HepG2 (cell line): ENCODE data around the gene ACKR4. TPM values are rescaled to one million over a fixed set of nuclear protein-coding genes. Genes with fewer than 3 reads are reported as not detected.
"Not testable (repeated sequence)": the region's sequence is repeated elsewhere in the genome, so short reads cannot be mapped to it uniquely, and the experiment has no call there.

ENCODE experiments used
- ATAC-seq: fragments of 200-7000 bp; cut with Tn5 transposase; 3 replicates; pipeline ENCODE4 v1.9.1; 2020; ENCODE audit warnings: mild to moderate bottlenecking, moderate library complexity
- BruUV-seq: library from RNA; stranded (reverse); fragments of 400-500 nt; replicated peaks from 2 replicates; lab custom pipeline; 2021; lab: Mats Ljungman, UMichigan
- CTCF ChIA-PET: fragments of 300-600 bp; formaldehyde crosslinking; extraction: SDS; loops from one replicate; lab custom pipeline; 2021; ENCODE audit warnings: low total read pairs, inconsistent platforms, low intra/inter-chr PET ratio; lab: Yijun Ruan, JAX
- POLR2A ChIA-PET: fragments of 350-600 bp; sonication (Branson Sonifier 250); formaldehyde crosslinking; loops from one replicate; lab custom pipeline; 2020; ENCODE audit warnings: antibody characterized with exemption, inconsistent platforms; lab: Yijun Ruan, JAX
- DNase-seq: peaks from one replicate; pipeline ENCODE4 v3.0.0-alpha.2; 2015; ENCODE audit warnings: low spot score
- FAIRE-seq: peaks from 3 replicates; lab custom pipeline; 2011; peaks lifted over from hg19 to GRCh38; lab: Jason Lieb, UNC
- H2AFZ ChIP-seq: one replicate; pipeline ENCODE4 v1.6.1; 2011; ENCODE audit warnings: low read length, inconsistent platforms
- H3K27ac ChIP-seq: fragments of 300-600 bp; 3 replicates; pipeline ENCODE4 v1.8.0; 2011; ENCODE audit warnings: mixed run types, mild to moderate bottlenecking, mixed read lengths, low read length, inconsistent platforms; ENCODE audit not compliant: insufficient read depth; ENCODE audit errors: extremely low read length
- H3K27me3 ChIP-seq, 2 experiments: fragments of 200-600 bp in 1 of 2; 2 replicates in 1 of 2; 3 replicates in 1 of 2; pipeline versions ENCODE4 v1.6.0 to v1.8.0; 2011; ENCODE audit warnings: low read length in 2 of 2, mild to moderate bottlenecking in 2 of 2, moderate library complexity in 2 of 2, inconsistent platforms in 1 of 2; ENCODE audit not compliant: insufficient read depth in 2 of 2, control insufficient read depth in 1 of 2
- H3K36me3 ChIP-seq, 2 experiments: fragments of 200-600 bp in 1 of 2; replicated peaks in 1 of 2; 2 replicates in 1 of 2; 3 replicates in 1 of 2; pipeline versions ENCODE4 v1.5.1 to v1.8.0; 2011; ENCODE audit warnings: low read length in 2 of 2, inconsistent platforms in 1 of 2; ENCODE audit not compliant: insufficient read depth in 2 of 2, control insufficient read depth in 1 of 2
- H3K4me1 ChIP-seq: 2 replicates; pipeline ENCODE4 v1.5.1; 2012; ENCODE audit warnings: low read length, inconsistent platforms; ENCODE audit not compliant: insufficient read depth
- H3K4me2 ChIP-seq: 2 replicates; pipeline ENCODE4 v1.6.0; 2011; ENCODE audit warnings: low read depth, low read length, inconsistent platforms
- H3K4me3 ChIP-seq, 3 experiments: fragments of 200-600 bp in 1 of 3; sonication (generic), shearing (Covaris generic) in 1 of 3; replicated peaks in 1 of 3; 2 replicates each; pipeline ENCODE4 v1.5.1; 2011 to 2016; ENCODE audit warnings: low read length in 3 of 3, inconsistent platforms in 2 of 3, low read depth in 2 of 3, mild to moderate bottlenecking in 2 of 3, control low read depth in 1 of 3, mixed read lengths in 1 of 3; ENCODE audit not compliant: insufficient read depth in 1 of 3
- H3K79me2 ChIP-seq: one replicate; pipeline ENCODE4 v1.6.1; 2011; ENCODE audit warnings: low read length, inconsistent platforms; ENCODE audit not compliant: insufficient read depth
- H3K9ac ChIP-seq: 2 replicates; pipeline ENCODE4 v1.6.0; 2011; ENCODE audit warnings: mild to moderate bottlenecking, low read depth, low read length, inconsistent platforms; ENCODE audit not compliant: insufficient read depth
- H3K9me3 ChIP-seq: 2 replicates; pipeline ENCODE4 v1.5.1; 2012; ENCODE audit warnings: mild to moderate bottlenecking, low read length
- H4K20me1 ChIP-seq: 2 replicates; pipeline ENCODE4 v1.6.0; 2011; ENCODE audit warnings: inconsistent platforms, mild to moderate bottlenecking, low read length, moderate library complexity; ENCODE audit not compliant: insufficient read depth
- FIP1L1 ChIP-seq: fragments of 200-400 bp; formaldehyde crosslinking; IDR thresholded peaks from 2 replicates; pipeline ENCODE4 v1.6.1; 2018; ENCODE audit warnings: low read depth, mild to moderate bottlenecking, low read length, moderate library complexity, borderline replicate concordance; ENCODE audit not compliant: insufficient read depth
- FOXK1 ChIP-seq: sonication (generic); formaldehyde crosslinking; IDR thresholded peaks from 2 replicates; pipeline ENCODE4 v1.4.0; 2020; ENCODE audit warnings: low read depth, missing genetic modification reagents, borderline replicate concordance
- GABPA ChIP-seq, 2 experiments: IDR thresholded peaks; 2 replicates each; pipeline ENCODE4 v1.6.1; 2011 to 2016; ENCODE audit warnings: low read depth in 2 of 2, low read length in 1 of 2, missing biosample characterization in 1 of 2, missing genetic modification characterization in 1 of 2
- KMT2B ChIP-seq: IDR thresholded peaks from 2 replicates; pipeline ENCODE4 v1.6.1; 2016; ENCODE audit warnings: missing genetic modification reagents, missing compliant biosample characterization
- NBN ChIP-seq: fragments of 450-650 bp; conservative IDR thresholded peaks from 2 replicates; pipeline ENCODE4 v1.6.1; 2017
- SKI ChIP-seq: fragments of 450-650 bp; IDR thresholded peaks from one replicate; pipeline ENCODE4 v1.6.1; 2018; ENCODE audit warnings: mild to moderate bottlenecking; ENCODE audit not compliant: partially characterized antibody
- SRSF4 ChIP-seq: fragments of 200-400 bp; formaldehyde crosslinking; IDR thresholded peaks from one replicate; pipeline ENCODE4 v1.6.1; 2018; ENCODE audit warnings: mild to moderate bottlenecking, low read depth, low read length, moderate library complexity; ENCODE audit not compliant: poor library complexity, severe bottlenecking
- ZMYM3 ChIP-seq: sonication (generic); formaldehyde crosslinking; IDR thresholded peaks from 2 replicates; pipeline ENCODE4 v1.5.1; 2020; ENCODE audit warnings: mild to moderate bottlenecking, missing genetic modification reagents
- ZNF224 ChIP-seq: sonication (generic); formaldehyde crosslinking; IDR thresholded peaks from 2 replicates; pipeline ENCODE4 v1.5.0; 2020; ENCODE audit warnings: mild to moderate bottlenecking, missing genetic modification reagents
- ZSCAN12 ChIP-seq: sonication (generic); formaldehyde crosslinking; IDR thresholded peaks from 2 replicates; pipeline ENCODE4 v1.9.0; 2021; ENCODE audit warnings: mild to moderate bottlenecking, missing genetic modification reagents
- WGBS: methylation state at CpG from one replicate; pipeline ENCODE4 v1.1.6; 2017; ENCODE audit warnings: low lambda C conversion rate; 5-methylcytosine and 5-hydroxymethylcytosine counted together
- in situ Hi-C: cut with HindIII; loops from 2 replicates; pipeline ENCODE4 v1.10.0; 2017; ENCODE audit warnings: low pct_unique_long_range_greater_than_20kb; ENCODE audit not compliant: extremely low pct_ligation_motif_present
- intact Hi-C: fragments of 100-400 bp; cut with micrococcal nuclease; formaldehyde crosslinking; loops from one replicate; pipeline ENCODE4 v1.10.0; 2022; ENCODE audit not compliant: unreplicated experiment
- polyA plus RNA-seq, 8 experiments: library from polyadenylated mRNA; depleted of rRNA in 3 of 8; stranded (reverse) in 7 of 8; unstranded in 1 of 8; fragments of >200 nt; fragmentation: Illumina TruSeq in 4 of 8; extraction: Trizol in 4 of 8; gene quantifications; 2 replicates each; pipeline versions ENCODE4 v1.2.1 to v1.2.3, GENCODE V29; 2011 to 2016; ENCODE audit warnings: low read depth in 4 of 8, missing spikeins in 1 of 8, mixed read lengths in 1 of 8; ENCODE audit not compliant: insufficient read depth in 1 of 8
- total RNA-seq, 5 experiments: library from RNA; depleted of rRNA; stranded (reverse); fragments of >200 nt; fragmentation: Illumina TruSeq; extraction: Trizol; gene quantifications; 2 replicates each; pipeline ENCODE4 v1.2.3, GENCODE V29; 2016; ENCODE audit warnings: low read depth in 1 of 5
- TF ChIP-seq, protein P1 (sequence below): sonication (generic); formaldehyde crosslinking; IDR thresholded peaks from 2 replicates; pipeline ENCODE4 v1.5.0; 2020; ENCODE audit warnings: missing genetic modification reagents

The ACKR4 gene
- total and polyA plus RNA-seq, 2 of the 13 experiments (the other 11 are each of a cell fraction or from before 2014, with no cell fraction given) = 0.16 TPM; not detected in 1

DNA sequence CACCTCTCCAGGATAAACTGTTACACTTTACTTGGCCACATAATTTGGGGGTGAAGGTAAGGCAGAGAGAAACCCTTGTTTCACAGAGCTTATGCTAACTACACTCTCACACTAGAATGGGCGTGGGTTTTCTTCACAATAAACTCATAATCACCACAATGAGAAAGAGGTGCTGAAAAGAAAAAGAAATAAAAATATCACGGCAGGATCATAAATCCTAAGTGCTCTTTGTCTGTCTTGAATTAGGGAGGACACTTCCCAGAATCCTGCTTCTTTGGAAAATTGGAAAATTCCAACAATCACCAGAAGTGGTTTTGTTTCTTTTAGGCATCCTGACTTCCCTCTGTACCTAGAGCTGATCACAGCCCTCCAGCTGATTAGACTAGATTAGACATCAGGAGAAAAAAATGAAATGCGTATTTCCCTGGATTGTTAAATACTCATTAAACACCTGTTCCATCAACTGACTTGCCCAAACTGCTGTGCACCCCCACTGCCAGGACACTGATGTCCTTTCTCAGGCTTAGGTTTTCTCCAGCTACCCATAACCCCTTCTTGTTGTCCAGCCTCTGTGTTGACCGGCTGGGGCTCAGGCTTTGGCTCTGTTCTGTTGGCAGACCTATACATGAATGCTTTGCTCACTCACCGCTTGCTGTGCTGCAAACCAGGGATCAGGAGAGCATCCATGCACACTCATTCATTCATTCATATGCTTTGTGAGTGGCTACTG is 41.6 kb upstream of the ACKR4 start (continued):
- no peak for TF ChIP-seq ZSCAN12
- no peak for TF ChIP-seq NBN
- no peak for TF ChIP-seq SRSF4

DNA sequence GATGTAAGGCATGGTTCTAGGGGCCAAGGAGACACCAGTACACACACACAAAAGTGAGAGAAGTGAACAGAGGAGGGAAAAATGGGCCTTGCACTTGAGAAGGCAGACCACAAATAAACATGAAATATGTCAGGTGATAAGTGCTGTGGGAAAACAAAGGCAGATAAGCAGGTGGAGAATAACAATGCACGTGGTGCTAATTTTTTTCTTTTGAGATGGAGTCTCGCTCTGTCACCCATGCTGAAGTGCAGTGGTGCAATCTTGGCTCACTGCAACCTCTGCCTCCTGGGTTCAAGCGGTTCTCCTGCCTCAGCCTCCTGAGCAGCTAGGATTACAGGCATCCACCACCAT is 41.1 kb upstream of the ACKR4 start:
- DNase-seq, ATAC-seq, H3K27ac ChIP-seq, H3K4me3 ChIP-seq, H3K4me2 ChIP-seq, H3K4me1 ChIP-seq, H2AFZ ChIP-seq, H4K20me1 ChIP-seq, in situ Hi-C loops, H3K36me3 ChIP-seq, CTCF ChIA-PET, H3K27me3 ChIP-seq, intact Hi-C loops, H3K9ac ChIP-seq, POLR2A ChIA-PET, H3K9me3 ChIP-seq, BruUV-seq, H3K79me2 ChIP-seq, FAIRE-seq: not testable (repeated sequence)
- 95% methylated on average over 3 of the region's 3 CpGs for WGBS

DNA sequence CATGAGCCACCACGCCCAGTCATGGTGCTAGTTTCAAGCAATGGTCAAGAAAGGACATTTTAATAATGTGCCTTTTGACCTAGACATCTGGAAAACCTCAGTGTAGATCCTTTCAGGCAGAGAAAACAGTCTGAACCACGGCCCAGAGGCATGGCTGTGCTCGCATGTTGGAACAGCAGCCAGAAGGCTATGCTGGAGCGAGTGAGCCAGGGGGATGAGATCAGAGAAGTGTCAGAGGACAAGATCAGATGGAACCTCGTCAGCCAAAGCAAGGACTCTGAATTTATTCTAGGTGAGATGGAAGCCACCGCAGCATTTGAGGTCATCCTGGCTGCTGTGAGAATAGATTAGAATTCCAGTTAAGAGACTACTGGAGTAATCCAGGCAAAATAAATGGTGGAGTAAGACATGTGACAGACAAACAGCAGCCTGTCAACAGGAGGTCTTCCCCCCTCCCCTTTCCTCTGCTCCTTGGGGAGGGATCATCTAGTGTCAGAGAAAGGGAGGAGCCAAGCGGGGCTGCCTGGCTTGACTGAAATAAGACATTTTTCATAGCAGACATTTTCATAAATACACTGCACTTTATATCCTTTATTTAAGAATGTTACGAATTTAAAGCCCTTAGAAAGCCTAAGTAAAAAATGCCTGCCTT is 40.4 kb upstream of the ACKR4 start:
- Histone ChIP-seq H3K9ac (no peak overlapping the region), H3K4me1 (0 out of 2 replicates have a peak, but pooled peaks cover 7% of the 10 kb centered on the region), H2AFZ (no peak overlapping the region), H3K4me2 (no peak overlapping the region), H3K79me2 (no peaks in the 10 kb centered on the region), H4K20me1 (no peaks in the 10 kb centered on the region), H3K27me3 (no peaks in the 10 kb centered on the region), H3K4me3 (no peak overlapping the region), H3K9me3 (no peaks in the 10 kb centered on the region), H3K36me3 (peaks cover 3 to 9% of the 10 kb centered on the region in 2 experiments; a peak in 1 of 5 replicates), H3K27ac (no peak overlapping the region)
- FAIRE-seq (no peak), ATAC-seq (no peak), DNase-seq (no peak)
- intact Hi-C loops (no loop called here), in situ Hi-C loops (no loop called here)
- TF ChIP-seq, protein P1, sequence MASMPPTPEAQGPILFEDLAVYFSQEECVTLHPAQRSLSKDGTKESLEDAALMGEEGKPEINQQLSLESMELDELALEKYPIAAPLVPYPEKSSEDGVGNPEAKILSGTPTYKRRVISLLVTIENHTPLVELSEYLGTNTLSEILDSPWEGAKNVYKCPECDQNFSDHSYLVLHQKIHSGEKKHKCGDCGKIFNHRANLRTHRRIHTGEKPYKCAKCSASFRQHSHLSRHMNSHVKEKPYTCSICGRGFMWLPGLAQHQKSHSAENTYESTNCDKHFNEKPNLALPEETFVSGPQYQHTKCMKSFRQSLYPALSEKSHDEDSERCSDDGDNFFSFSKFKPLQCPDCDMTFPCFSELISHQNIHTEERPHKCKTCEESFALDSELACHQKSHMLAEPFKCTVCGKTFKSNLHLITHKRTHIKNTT = no peak
- TF ChIP-seq ZMYM3 (no peak), FIP1L1 (no peak), KMT2B (no peak), ZNF224 (no peak), SKI (no peak), GABPA (IDR thresholded peaks at IDR 0.05; ENCODE audit: low read depth, low read length) (no peak), GABPA (CRISPR knock-in tag; IDR thresholded peaks at IDR 0.05; ENCODE audit: low read depth) (no peak), FOXK1 (CRISPR knock-in tag) (no peak)
- ChIA-PET CTCF (no interaction called here), POLR2A (no interaction called here)
- no TSS peak for BruUV-seq
- WGBS = 93% methylated on average over 8 of the region's 8 CpGs
